CD4-positive, alpha-beta T cell treated with Interleukin-17A for 1 hour (primary cell): ENCODE data around the gene MEGF11.
A peak's percentile ranks its signal among the peaks of the same experiment; 100 is the strongest.

Experiments
- DNase-seq: peaks from one replicate; pipeline ENCODE4 v3.0.0-alpha.2; 2020

The MEGF11 gene

GRCh38 chr15:65962187-65962586, 291.4 kb downstream of the MEGF11 start:
- DNase-seq: no peak

GRCh38 chr15:65960586-65960985, 293.0 kb downstream of the MEGF11 start:
- no peak for DNase-seq

- DNase-seq: no peak
Observed at GRCh38 chr15:65958835-65959234, 294.7 kb downstream of the MEGF11 start.

GRCh38 chr15:65957451-65957850, 296.1 kb downstream of the MEGF11 start:
- DNase-seq: no peak

GRCh38 chr15:65956899-65957298, 296.7 kb downstream of the MEGF11 start:
- no peak for DNase-seq

GRCh38 chr15:65956307-65956706, 297.2 kb downstream of the MEGF11 start:
- no peak for DNase-seq

GRCh38 chr15:65954289-65954741, 299.2 kb downstream of the MEGF11 start:
- no peak for DNase-seq

GRCh38 chr15:65953622-65954021, 299.9 kb downstream of the MEGF11 start:
- DNase-seq: no peak

- DNase-seq: no peak
Observed at GRCh38 chr15:65952391-65953053, 301.0 kb downstream of the MEGF11 start.

GRCh38 chr15:65951007-65951406, 302.5 kb downstream of the MEGF11 start:
- DNase-seq: no peak

GRCh38 chr15:65949491-65949890, 304.1 kb downstream of the MEGF11 start:
- no peak for DNase-seq

GRCh38 chr15:65949011-65949410, 304.5 kb downstream of the MEGF11 start:
- no peak for DNase-seq

- no peak for DNase-seq
Observed at GRCh38 chr15:65948383-65948782, 305.2 kb downstream of the MEGF11 start.

GRCh38 chr15:65947041-65947440, 306.5 kb downstream of the MEGF11 start:
- DNase-seq: no peak

- DNase-seq: no peak
Observed at GRCh38 chr15:65945616-65946015, 307.9 kb downstream of the MEGF11 start.

- DNase-seq: no peak
Observed at GRCh38 chr15:65944404-65944803, 309.1 kb downstream of the MEGF11 start.

GRCh38 chr15:65942436-65942835, 311.1 kb downstream of the MEGF11 start:
- peak; percentile 3 for DNase-seq

GRCh38 chr15:65940618-65940909, 313.0 kb downstream of the MEGF11 start:
- no peak for DNase-seq

GRCh38 chr15:65939901-65940617, 313.5 kb downstream of the MEGF11 start:
- DNase-seq: no peak

- no peak for DNase-seq
Observed at GRCh38 chr15:65938604-65939003, 314.9 kb downstream of the MEGF11 start.

GRCh38 chr15:65937476-65937875, 316.1 kb downstream of the MEGF11 start:
- DNase-seq: no peak

GRCh38 chr15:65937054-65937453, 316.5 kb downstream of the MEGF11 start:
- no peak for DNase-seq

- DNase-seq: no peak
Observed at GRCh38 chr15:65936282-65936681, 317.3 kb downstream of the MEGF11 start.

- DNase-seq: no peak
Observed at GRCh38 chr15:65935391-65935790, 318.2 kb downstream of the MEGF11 start.

- no peak for DNase-seq
Observed at GRCh38 chr15:65931221-65931620, 322.3 kb downstream of the MEGF11 start.
